Parathyroid adenoma (tissue), 2 donors: ENCODE data around the gene CLDN24.

Source experiments
- H2AFZ ChIP-seq: fragments of 300-600 bp; sonication (generic); one replicate; pipeline ENCODE4 v1.7.0; 2017; ENCODE audit warnings: antibody characterized with exemption, mild to moderate bottlenecking
- H3K27ac ChIP-seq: fragments of 300-600 bp; sonication (generic); one replicate; pipeline ENCODE4 v1.7.0; 2017
- H3K27me3 ChIP-seq: fragments of 300-600 bp; sonication (generic); one replicate; pipeline ENCODE4 v1.7.0; 2017; ENCODE audit warnings: low read length; ENCODE audit not compliant: control insufficient read depth, insufficient read depth
- H3K36me3 ChIP-seq: fragments of 300-600 bp; sonication (generic); one replicate; pipeline ENCODE4 v1.7.0; 2017; ENCODE audit warnings: low read length; ENCODE audit not compliant: control insufficient read depth, insufficient read depth
- H3K4me1 ChIP-seq: fragments of 300-600 bp; sonication (generic); one replicate; pipeline ENCODE4 v1.7.0; 2017; ENCODE audit warnings: control low read depth
- H3K4me2 ChIP-seq: fragments of 300-600 bp; sonication (generic); one replicate; pipeline ENCODE4 v1.7.0; 2017; ENCODE audit warnings: low read length
- H3K4me3 ChIP-seq: fragments of 300-600 bp; sonication (generic); one replicate; pipeline ENCODE4 v1.7.0; 2017; ENCODE audit warnings: low read depth, low read length
- H3K79me2 ChIP-seq: fragments of 300-600 bp; sonication (generic); one replicate; pipeline ENCODE4 v1.7.0; 2017; ENCODE audit warnings: control low read depth
- H3K9ac ChIP-seq: fragments of 300-600 bp; sonication (generic); one replicate; pipeline ENCODE4 v1.7.0; 2017; ENCODE audit warnings: mild to moderate bottlenecking
- H3K9me3 ChIP-seq: fragments of 300-600 bp; sonication (generic); one replicate; pipeline ENCODE4 v1.7.0; 2017; ENCODE audit warnings: low read length; ENCODE audit not compliant: control insufficient read depth
- CTCF ChIP-seq: fragments of 300-600 bp; sonication (generic); IDR thresholded peaks from one replicate; pipeline ENCODE4 v1.7.0; 2017; ENCODE audit warnings: antibody characterized with exemption, mild to moderate bottlenecking
- donor health status: primary hyperparathyroidism.

The CLDN24 gene

DNA sequence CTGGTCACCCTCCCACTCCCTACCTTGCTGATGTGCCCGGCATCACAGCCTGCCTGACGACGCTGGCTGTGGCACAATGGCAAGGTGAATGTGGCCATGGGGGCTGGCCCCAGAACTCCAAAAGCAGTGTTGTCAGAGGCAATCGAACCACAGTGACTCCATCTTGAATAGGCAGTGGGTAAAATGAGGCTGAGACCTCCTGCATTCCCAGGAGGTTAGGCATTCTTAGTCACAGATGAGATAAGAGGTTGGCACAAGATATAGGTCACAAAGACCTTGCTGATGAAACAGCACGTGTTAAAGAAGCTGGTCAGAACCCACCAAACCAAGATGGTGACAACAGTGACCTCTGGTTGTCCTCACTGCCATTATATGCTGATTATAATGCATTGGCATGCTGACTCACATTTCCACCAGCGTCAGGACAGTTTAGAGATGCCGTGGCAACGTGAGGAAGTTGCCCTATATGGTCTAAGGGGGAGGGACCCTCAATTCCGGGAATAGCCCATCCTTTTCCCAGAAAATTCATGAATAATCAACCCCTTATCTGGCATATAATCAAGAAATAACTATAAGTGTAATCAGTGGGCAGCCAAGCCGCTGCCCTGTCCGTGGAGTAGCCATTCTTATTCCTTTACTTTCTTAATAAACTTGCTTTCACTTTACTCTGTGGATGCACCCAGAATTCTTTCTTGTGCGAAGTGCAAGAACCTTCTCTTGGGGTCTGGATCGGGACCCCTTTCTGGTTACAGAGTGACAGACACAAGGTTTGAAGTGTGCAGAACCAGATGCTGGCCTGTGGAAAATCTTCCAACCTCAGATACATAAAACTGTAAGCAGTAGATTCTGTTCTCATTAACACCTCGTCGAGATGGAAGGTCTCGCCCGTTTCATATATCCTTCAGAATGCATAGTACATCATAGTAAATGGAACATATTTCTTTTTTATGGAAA lies 26.8 kb upstream of the CLDN24 start:
- Histone ChIP-seq H3K4me3 (no peak overlapping the region), H3K36me3 (no peaks in the 10 kb centered on the region), H3K27ac (no peak overlapping the region), H3K27me3 (no peaks in the 10 kb centered on the region), H3K9ac (no peak overlapping the region), H3K4me2 (no peak overlapping the region), H3K4me1 (no peaks in the 10 kb centered on the region), H2AFZ (no peak overlapping the region), H3K79me2 (no peaks in the 10 kb centered on the region), H3K9me3 (no peaks in the 10 kb centered on the region)
- TF ChIP-seq CTCF: no peak

DNA sequence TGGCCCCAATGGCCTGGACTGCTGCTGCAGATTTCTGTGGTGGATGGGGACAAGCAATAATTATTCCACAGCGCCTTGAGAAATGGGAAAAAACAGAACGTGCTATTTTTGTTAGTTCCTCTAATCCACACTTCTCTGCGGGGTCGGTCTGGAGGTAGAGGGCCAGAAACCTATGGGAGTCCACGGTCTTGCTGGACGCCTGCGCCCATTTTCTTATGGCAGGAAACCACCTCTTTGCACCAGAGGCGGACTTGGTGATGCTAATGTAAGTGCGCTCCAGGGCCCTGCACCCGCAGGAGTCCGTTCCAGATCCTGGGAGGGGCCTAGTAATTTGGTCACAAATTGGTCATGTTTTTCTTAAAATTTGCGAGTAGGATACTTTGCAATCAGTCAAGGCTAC lies 25.9 kb upstream of the CLDN24 start:
- no peak overlapping the region for H3K4me3 ChIP-seq
- H3K9ac ChIP-seq: no peak overlapping the region
- no peak for TF ChIP-seq CTCF
- no peaks in the 10 kb centered on the region for H3K36me3 ChIP-seq
- H3K4me2 ChIP-seq: no peak overlapping the region
- H3K9me3 ChIP-seq: no peaks in the 10 kb centered on the region
- H2AFZ ChIP-seq: no peak overlapping the region
- no peaks in the 10 kb centered on the region for H3K79me2 ChIP-seq
- H3K27me3 ChIP-seq: no peaks in the 10 kb centered on the region
- no peaks in the 10 kb centered on the region for H3K4me1 ChIP-seq
- no peak overlapping the region for H3K27ac ChIP-seq

DNA sequence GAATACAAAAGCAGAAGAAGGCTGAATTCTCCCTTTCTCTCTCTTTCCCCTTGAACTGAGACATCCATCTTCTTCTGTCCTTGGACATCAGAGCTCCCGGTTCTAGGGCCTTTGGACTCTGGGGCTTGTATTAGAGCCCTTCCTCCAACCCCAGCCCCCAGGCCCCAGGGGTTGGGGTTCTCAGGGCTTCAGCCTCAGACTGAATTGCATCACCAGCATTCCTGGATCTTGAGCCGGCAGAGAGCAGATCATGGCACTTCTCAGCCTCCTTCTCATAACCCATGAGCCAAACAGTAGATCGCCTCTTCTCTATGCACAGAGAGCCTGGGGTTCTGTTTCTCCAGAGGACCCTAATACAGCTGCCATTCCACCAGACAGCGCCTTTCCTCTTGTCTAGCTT lies 25.3 kb upstream of the CLDN24 start:
- Histone ChIP-seq H3K27ac (no peak overlapping the region), H2AFZ (no peak overlapping the region), H3K27me3 (no peaks in the 10 kb centered on the region), H3K9me3 (no peaks in the 10 kb centered on the region), H3K79me2 (no peaks in the 10 kb centered on the region), H3K4me1 (no peaks in the 10 kb centered on the region), H3K36me3 (no peaks in the 10 kb centered on the region), H3K4me3 (no peak overlapping the region), H3K9ac (no peak overlapping the region), H3K4me2 (no peak overlapping the region)
- TF ChIP-seq CTCF: no peak

GRCh38 chr4:183347146-183347545 lies 24.9 kb upstream of the CLDN24 start:
- no peak overlapping the region for H3K4me3 ChIP-seq
- no peak overlapping the region for H3K4me2 ChIP-seq
- H3K27me3 ChIP-seq: no peaks in the 10 kb centered on the region
- no peak overlapping the region for H2AFZ ChIP-seq
- no peaks in the 10 kb centered on the region for H3K36me3 ChIP-seq
- no peak overlapping the region for H3K27ac ChIP-seq
- H3K79me2 ChIP-seq: no peaks in the 10 kb centered on the region
- H3K9ac ChIP-seq: no peak overlapping the region
- no peaks in the 10 kb centered on the region for H3K9me3 ChIP-seq
- TF ChIP-seq CTCF: no peak
- no peaks in the 10 kb centered on the region for H3K4me1 ChIP-seq

GRCh38 chr4:183345261-183345660 lies 23.0 kb upstream of the CLDN24 start:
- no peak for TF ChIP-seq CTCF
- no peak overlapping the region for H3K9ac ChIP-seq
- no peak overlapping the region for H2AFZ ChIP-seq
- no peaks in the 10 kb centered on the region for H3K27me3 ChIP-seq
- H3K27ac ChIP-seq: no peak overlapping the region
- H3K9me3 ChIP-seq: no peaks in the 10 kb centered on the region
- no peaks in the 10 kb centered on the region for H3K36me3 ChIP-seq
- H3K4me1 ChIP-seq: no peaks in the 10 kb centered on the region
- no peak overlapping the region for H3K4me2 ChIP-seq
- no peak overlapping the region for H3K4me3 ChIP-seq
- no peaks in the 10 kb centered on the region for H3K79me2 ChIP-seq
